ENCODE data around the gene TRPC4.

The TRPC4 gene

GRCh38 chr13:37707739-37708500 is 161.7 kb downstream of the TRPC4 start:
- Histone ChIP-seq H3K36me3 (ENCODE audit: control insufficient read depth in 4 of 4, insufficient read depth in 4 of 4, low read length in 3 of 4) (no peaks in the 10 kb centered on the region), H3K4me3 (ENCODE audit: control insufficient read depth in 1 of 7, extremely low read depth in 1 of 7, insufficient read depth in 4 of 7, low read depth in 2 of 7, low read length in 6 of 7) (no peak overlapping the region), H3K9me3 (ENCODE audit: control extremely low read depth in 1 of 5, control insufficient read depth in 4 of 5, insufficient read depth in 2 of 5, low read depth in 1 of 5, low read length in 4 of 5) (no peaks in the 10 kb centered on the region), H3K27me3 (replicated peaks in 2 of 5; ENCODE audit: control insufficient read depth in 4 of 5, insufficient read depth in 5 of 5, low read length in 4 of 5) (no peaks in the 10 kb centered on the region), H3K27ac (ENCODE audit: insufficient read depth in 1 of 2, low read depth in 1 of 2, low read length in 2 of 2, poor library complexity in 1 of 2, severe bottlenecking in 2 of 2) (no peak overlapping the region), H3K4me1 (ENCODE audit: control extremely low read depth in 1 of 4, control insufficient read depth in 4 of 4, insufficient read depth in 4 of 4, low read length in 3 of 4) (no peaks in the 10 kb centered on the region)
- POLR2A ChIA-PET, result no interaction called here
- CTCF ChIA-PET, result no interaction called here
- no peak for DNase-seq
- no CpG with 5 or more reads among the region's 2 CpGs for whole genome bisulfite sequencing (ENCODE audit: insufficient coverage)

- DNase-seq, result no peak
- WGBS (ENCODE audit: insufficient coverage), result 100% methylated on average over 1 of the region's 2 CpGs
- H3K36me3 ChIP-seq (ENCODE audit: control insufficient read depth in 4 of 4, insufficient read depth in 4 of 4, low read length in 3 of 4), result no peaks in the 10 kb centered on the region
- no peak overlapping the region for H3K27ac ChIP-seq (ENCODE audit: insufficient read depth in 1 of 2, low read depth in 1 of 2, low read length in 2 of 2, poor library complexity in 1 of 2, severe bottlenecking in 2 of 2)
- no peaks in the 10 kb centered on the region for H3K4me1 ChIP-seq (ENCODE audit: control extremely low read depth in 1 of 4, control insufficient read depth in 4 of 4, insufficient read depth in 4 of 4, low read length in 3 of 4)
- no peak overlapping the region for H3K4me3 ChIP-seq (ENCODE audit: control insufficient read depth in 1 of 7, extremely low read depth in 1 of 7, insufficient read depth in 4 of 7, low read depth in 2 of 7, low read length in 6 of 7)
- H3K27me3 ChIP-seq (replicated peaks in 2 of 5; ENCODE audit: control insufficient read depth in 4 of 5, insufficient read depth in 5 of 5, low read length in 4 of 5), result no peaks in the 10 kb centered on the region
- CTCF ChIA-PET, result no interaction called here
- H3K9me3 ChIP-seq (ENCODE audit: control extremely low read depth in 1 of 5, control insufficient read depth in 4 of 5, insufficient read depth in 2 of 5, low read depth in 1 of 5, low read length in 4 of 5), result no peaks in the 10 kb centered on the region
- POLR2A ChIA-PET, result no interaction called here
Measured at GRCh38 chr13:37706041-37706440, 163.5 kb downstream of the TRPC4 start.

GRCh38 chr13:37701972-37702371 is 167.6 kb downstream of the TRPC4 start:
- ChIA-PET POLR2A (no interaction called here), CTCF (no interaction called here)
- H3K9me3 ChIP-seq (ENCODE audit: control extremely low read depth in 1 of 5, control insufficient read depth in 4 of 5, insufficient read depth in 2 of 5, low read depth in 1 of 5, low read length in 4 of 5), result no peaks in the 10 kb centered on the region
- H3K4me1 ChIP-seq (ENCODE audit: control extremely low read depth in 1 of 4, control insufficient read depth in 4 of 4, insufficient read depth in 4 of 4, low read length in 3 of 4), result no peaks in the 10 kb centered on the region
- no peaks in the 10 kb centered on the region for H3K27me3 ChIP-seq (replicated peaks in 2 of 5; ENCODE audit: control insufficient read depth in 4 of 5, insufficient read depth in 5 of 5, low read length in 4 of 5)
- H3K27ac ChIP-seq (ENCODE audit: insufficient read depth in 1 of 2, low read depth in 1 of 2, low read length in 2 of 2, poor library complexity in 1 of 2, severe bottlenecking in 2 of 2), result no peak overlapping the region
- WGBS (ENCODE audit: insufficient coverage), result 83% methylated on average over 3 of the region's 4 CpGs
- H3K4me3 ChIP-seq (ENCODE audit: control insufficient read depth in 1 of 7, extremely low read depth in 1 of 7, insufficient read depth in 4 of 7, low read depth in 2 of 7, low read length in 6 of 7), result no peak overlapping the region
- DNase-seq, result no peak
- H3K36me3 ChIP-seq (ENCODE audit: control insufficient read depth in 4 of 4, insufficient read depth in 4 of 4, low read length in 3 of 4), result no peaks in the 10 kb centered on the region

GRCh38 chr13:37701306-37701705 is 168.3 kb downstream of the TRPC4 start:
- H3K9me3 ChIP-seq (ENCODE audit: control extremely low read depth in 1 of 5, control insufficient read depth in 4 of 5, insufficient read depth in 2 of 5, low read depth in 1 of 5, low read length in 4 of 5), result no peaks in the 10 kb centered on the region
- WGBS (ENCODE audit: insufficient coverage), result 58% methylated on average over 3 of the region's 4 CpGs
- ChIA-PET POLR2A (no interaction called here), CTCF (no interaction called here)
- DNase-seq, result no peak
- H3K27ac ChIP-seq (ENCODE audit: insufficient read depth in 1 of 2, low read depth in 1 of 2, low read length in 2 of 2, poor library complexity in 1 of 2, severe bottlenecking in 2 of 2), result no peak overlapping the region
- no peaks in the 10 kb centered on the region for H3K4me1 ChIP-seq (ENCODE audit: control extremely low read depth in 1 of 4, control insufficient read depth in 4 of 4, insufficient read depth in 4 of 4, low read length in 3 of 4)
- H3K27me3 ChIP-seq (replicated peaks in 2 of 5; ENCODE audit: control insufficient read depth in 4 of 5, insufficient read depth in 5 of 5, low read length in 4 of 5), result no peaks in the 10 kb centered on the region
- H3K4me3 ChIP-seq (ENCODE audit: control insufficient read depth in 1 of 7, extremely low read depth in 1 of 7, insufficient read depth in 4 of 7, low read depth in 2 of 7, low read length in 6 of 7), result no peak overlapping the region
- H3K36me3 ChIP-seq (ENCODE audit: control insufficient read depth in 4 of 4, insufficient read depth in 4 of 4, low read length in 3 of 4), result no peaks in the 10 kb centered on the region

GRCh38 chr13:37700887-37701286 is 168.7 kb downstream of the TRPC4 start:
- ChIA-PET CTCF (no interaction called here), POLR2A (no interaction called here)
- no peaks in the 10 kb centered on the region for H3K36me3 ChIP-seq (ENCODE audit: control insufficient read depth in 4 of 4, insufficient read depth in 4 of 4, low read length in 3 of 4)
- no peak overlapping the region for H3K4me3 ChIP-seq (ENCODE audit: control insufficient read depth in 1 of 7, extremely low read depth in 1 of 7, insufficient read depth in 4 of 7, low read depth in 2 of 7, low read length in 6 of 7)
- H3K4me1 ChIP-seq (ENCODE audit: control extremely low read depth in 1 of 4, control insufficient read depth in 4 of 4, insufficient read depth in 4 of 4, low read length in 3 of 4), result no peaks in the 10 kb centered on the region
- H3K9me3 ChIP-seq (ENCODE audit: control extremely low read depth in 1 of 5, control insufficient read depth in 4 of 5, insufficient read depth in 2 of 5, low read depth in 1 of 5, low read length in 4 of 5), result no peaks in the 10 kb centered on the region
- no CpG with 5 or more reads among the region's 2 CpGs for WGBS (ENCODE audit: insufficient coverage)
- no peaks in the 10 kb centered on the region for H3K27me3 ChIP-seq (replicated peaks in 2 of 5; ENCODE audit: control insufficient read depth in 4 of 5, insufficient read depth in 5 of 5, low read length in 4 of 5)
- no peak for DNase-seq
- no peak overlapping the region for H3K27ac ChIP-seq (ENCODE audit: insufficient read depth in 1 of 2, low read depth in 1 of 2, low read length in 2 of 2, poor library complexity in 1 of 2, severe bottlenecking in 2 of 2)

GRCh38 chr13:37695200-37695599 is 174.4 kb downstream of the TRPC4 start:
- no peaks in the 10 kb centered on the region for H3K9me3 ChIP-seq (ENCODE audit: control extremely low read depth in 1 of 5, control insufficient read depth in 4 of 5, insufficient read depth in 2 of 5, low read depth in 1 of 5, low read length in 4 of 5)
- H3K4me1 ChIP-seq (ENCODE audit: control extremely low read depth in 1 of 4, control insufficient read depth in 4 of 4, insufficient read depth in 4 of 4, low read length in 3 of 4), result no peaks in the 10 kb centered on the region
- no peak for DNase-seq
- ChIA-PET CTCF (no interaction called here), POLR2A (no interaction called here)
- no peak overlapping the region for H3K4me3 ChIP-seq (ENCODE audit: control insufficient read depth in 1 of 7, extremely low read depth in 1 of 7, insufficient read depth in 4 of 7, low read depth in 2 of 7, low read length in 6 of 7)
- 94% methylated on average over 3 of the region's 3 CpGs for WGBS (ENCODE audit: insufficient coverage)
- H3K36me3 ChIP-seq (ENCODE audit: control insufficient read depth in 4 of 4, insufficient read depth in 4 of 4, low read length in 3 of 4), result no peaks in the 10 kb centered on the region
- no peak overlapping the region for H3K27ac ChIP-seq (ENCODE audit: insufficient read depth in 1 of 2, low read depth in 1 of 2, low read length in 2 of 2, poor library complexity in 1 of 2, severe bottlenecking in 2 of 2)
- H3K27me3 ChIP-seq (replicated peaks in 2 of 5; ENCODE audit: control insufficient read depth in 4 of 5, insufficient read depth in 5 of 5, low read length in 4 of 5), result no peaks in the 10 kb centered on the region

- H3K36me3 ChIP-seq (ENCODE audit: control insufficient read depth in 4 of 4, insufficient read depth in 4 of 4, low read length in 3 of 4), result no peaks in the 10 kb centered on the region
- 100% methylated on average over 4 of the region's 5 CpGs for WGBS (ENCODE audit: insufficient coverage)
- CTCF ChIA-PET, result interaction anchor here (0.7 kb wide), 1 partner anchor 332 kb away, joined by 3 read pairs; no protein-coding TSS in a partner anchor
- H3K4me3 ChIP-seq (ENCODE audit: control insufficient read depth in 1 of 7, extremely low read depth in 1 of 7, insufficient read depth in 4 of 7, low read depth in 2 of 7, low read length in 6 of 7), result no peak overlapping the region
- no peaks in the 10 kb centered on the region for H3K9me3 ChIP-seq (ENCODE audit: control extremely low read depth in 1 of 5, control insufficient read depth in 4 of 5, insufficient read depth in 2 of 5, low read depth in 1 of 5, low read length in 4 of 5)
- no peaks in the 10 kb centered on the region for H3K4me1 ChIP-seq (ENCODE audit: control extremely low read depth in 1 of 4, control insufficient read depth in 4 of 4, insufficient read depth in 4 of 4, low read length in 3 of 4)
- H3K27ac ChIP-seq (ENCODE audit: insufficient read depth in 1 of 2, low read depth in 1 of 2, low read length in 2 of 2, poor library complexity in 1 of 2, severe bottlenecking in 2 of 2), result no peak overlapping the region
- DNase-seq, result no peak
- H3K27me3 ChIP-seq (replicated peaks in 2 of 5; ENCODE audit: control insufficient read depth in 4 of 5, insufficient read depth in 5 of 5, low read length in 4 of 5), result no peaks in the 10 kb centered on the region
- POLR2A ChIA-PET, result no interaction called here
Measured at GRCh38 chr13:37690361-37690760, 179.2 kb downstream of the TRPC4 start.

Data from common myeloid progenitor, CD34-positive (primary cell).